ENCODE results near the gene HTR4.

The HTR4 gene

GRCh38 chr5:148452499-148453193 is 201.7 kb downstream of the HTR4 start:
- Histone ChIP-seq H3K4me1 (no peaks in the 10 kb centered on the region), H3K27ac (no peak overlapping the region), H3K27me3 (ENCODE audit: control insufficient read depth, insufficient read depth, low read length) (no peaks in the 10 kb centered on the region), H3K4me2 (ENCODE audit: low read length) (no peak overlapping the region), H3K9me3 (ENCODE audit: control insufficient read depth, low read length) (no peaks in the 10 kb centered on the region), H3K79me2 (no peaks in the 10 kb centered on the region), H3K4me3 (ENCODE audit: low read depth, low read length) (no peak overlapping the region), H3K36me3 (ENCODE audit: control insufficient read depth, insufficient read depth, low read length) (no peaks in the 10 kb centered on the region), H2AFZ (no peak overlapping the region), H3K9ac (no peak overlapping the region)
- TF ChIP-seq CTCF (IDR thresholded peaks at IDR 0.05): no peak

- Histone ChIP-seq H3K9me3 (ENCODE audit: control insufficient read depth, low read length) (no peaks in the 10 kb centered on the region), H3K4me3 (ENCODE audit: low read depth, low read length) (no peak overlapping the region), H2AFZ (no peak overlapping the region), H3K36me3 (ENCODE audit: control insufficient read depth, insufficient read depth, low read length) (no peaks in the 10 kb centered on the region), H3K4me1 (no peaks in the 10 kb centered on the region), H3K27ac (no peak overlapping the region), H3K4me2 (ENCODE audit: low read length) (no peak overlapping the region), H3K79me2 (no peaks in the 10 kb centered on the region), H3K9ac (no peak overlapping the region), H3K27me3 (ENCODE audit: control insufficient read depth, insufficient read depth, low read length) (no peaks in the 10 kb centered on the region)
- no peak for TF ChIP-seq CTCF (IDR thresholded peaks at IDR 0.05)
Observed at GRCh38 chr5:148446611-148447010, 207.7 kb downstream of the HTR4 start.

GRCh38 chr5:148445578-148445977 is 208.7 kb downstream of the HTR4 start:
- H3K4me1 ChIP-seq: no peaks in the 10 kb centered on the region
- H3K9me3 ChIP-seq (ENCODE audit: control insufficient read depth, low read length): no peaks in the 10 kb centered on the region
- H3K27me3 ChIP-seq (ENCODE audit: control insufficient read depth, insufficient read depth, low read length): no peaks in the 10 kb centered on the region
- H3K4me3 ChIP-seq (ENCODE audit: low read depth, low read length): no peak overlapping the region
- no peaks in the 10 kb centered on the region for H3K36me3 ChIP-seq (ENCODE audit: control insufficient read depth, insufficient read depth, low read length)
- no peak for TF ChIP-seq CTCF (IDR thresholded peaks at IDR 0.05)
- H3K27ac ChIP-seq: no peak overlapping the region
- no peaks in the 10 kb centered on the region for H3K79me2 ChIP-seq
- no peak overlapping the region for H2AFZ ChIP-seq
- H3K4me2 ChIP-seq (ENCODE audit: low read length): no peak overlapping the region
- H3K9ac ChIP-seq: no peak overlapping the region

GRCh38 chr5:148443998-148444397 is 210.3 kb downstream of the HTR4 start:
- no peak overlapping the region for H2AFZ ChIP-seq
- H3K4me1 ChIP-seq: no peaks in the 10 kb centered on the region
- no peaks in the 10 kb centered on the region for H3K36me3 ChIP-seq (ENCODE audit: control insufficient read depth, insufficient read depth, low read length)
- peak; percentile 73 for TF ChIP-seq CTCF (IDR thresholded peaks at IDR 0.05)
- H3K27ac ChIP-seq: no peak overlapping the region
- no peak overlapping the region for H3K4me3 ChIP-seq (ENCODE audit: low read depth, low read length)
- no peaks in the 10 kb centered on the region for H3K79me2 ChIP-seq
- no peaks in the 10 kb centered on the region for H3K27me3 ChIP-seq (ENCODE audit: control insufficient read depth, insufficient read depth, low read length)
- no peak overlapping the region for H3K9ac ChIP-seq
- H3K9me3 ChIP-seq (ENCODE audit: control insufficient read depth, low read length): no peaks in the 10 kb centered on the region
- no peak overlapping the region for H3K4me2 ChIP-seq (ENCODE audit: low read length)

GRCh38 chr5:148443241-148443640 is 211.1 kb downstream of the HTR4 start:
- no peaks in the 10 kb centered on the region for H3K79me2 ChIP-seq
- H3K36me3 ChIP-seq (ENCODE audit: control insufficient read depth, insufficient read depth, low read length): no peaks in the 10 kb centered on the region
- H3K9ac ChIP-seq: no peak overlapping the region
- no peak overlapping the region for H3K27ac ChIP-seq
- H3K4me2 ChIP-seq (ENCODE audit: low read length): no peak overlapping the region
- H3K4me1 ChIP-seq: no peaks in the 10 kb centered on the region
- H3K9me3 ChIP-seq (ENCODE audit: control insufficient read depth, low read length): no peaks in the 10 kb centered on the region
- TF ChIP-seq CTCF (IDR thresholded peaks at IDR 0.05): no peak
- H3K4me3 ChIP-seq (ENCODE audit: low read depth, low read length): no peak overlapping the region
- no peak overlapping the region for H2AFZ ChIP-seq
- H3K27me3 ChIP-seq (ENCODE audit: control insufficient read depth, insufficient read depth, low read length): no peaks in the 10 kb centered on the region
